SK-N-MC (cell line): ENCODE data around the gene SV2C.

ENCODE experiments used
- EZH2 ChIP-seq: fragments of 200-600 bp; sonication (generic); IDR thresholded peaks from one replicate; pipeline ENCODE4 v1.6.1; 2017; ENCODE audit warnings: antibody characterized with exemption
- FOXP2 ChIP-seq: optimal IDR thresholded peaks from 2 replicates; pipeline ENCODE3; 2011; ENCODE audit warnings: mild to moderate bottlenecking, moderate library complexity; ENCODE audit not compliant: insufficient read depth; ENCODE audit errors: extremely low read length, control extremely low read depth
- POLR2AphosphoS5 ChIP-seq: IDR thresholded peaks from 2 replicates; pipeline ENCODE4 v1.6.1; 2012; ENCODE audit warnings: mild to moderate bottlenecking, low read depth, low read length, borderline replicate concordance

DNA sequence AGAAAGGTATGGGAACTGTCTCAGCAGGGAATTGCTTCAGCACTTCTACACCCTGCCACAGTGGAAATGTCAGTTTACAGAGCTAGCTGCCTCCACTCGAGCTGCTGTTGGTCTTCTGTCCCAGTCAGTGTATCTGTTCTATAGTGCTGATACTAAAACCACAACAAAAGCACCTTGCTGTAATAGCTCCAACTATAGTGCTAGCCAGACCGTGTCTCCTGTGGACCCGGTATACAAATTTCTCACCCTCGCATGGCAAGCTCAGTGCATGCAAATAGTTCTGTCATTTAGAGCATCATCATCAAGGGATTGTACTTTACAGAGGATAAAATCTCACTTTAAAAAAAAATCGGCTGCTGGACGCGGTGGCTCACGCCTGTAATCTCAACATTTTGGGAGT, 268.4 kb downstream of the SV2C start:
- TF ChIP-seq EZH2: no peak
- TF ChIP-seq FOXP2: no peak
- no peak for TF ChIP-seq POLR2AphosphoS5
